Stimulated activated CD4-positive, alpha-beta T cell treated with anti-CD3 and anti-CD28 coated beads, Interleukin-4, amount 100 ng/mL, for 24 hours (primary cell): Measurements from ENCODE around the gene RASGRF1.
"Not testable (repeated sequence)": the region's sequence is repeated elsewhere in the genome, so short reads cannot be mapped to it uniquely, and the experiment has no call there.

Experiments used
- DNase-seq: peaks from one replicate; pipeline ENCODE4 v3.0.0-alpha.2; 2020

RASGRF1 gene

GRCh38 chr15:79035111-79035601 is 55.4 kb downstream of the RASGRF1 start:
- DNase-seq, result no peak

GRCh38 chr15:79034284-79034683 is 56.3 kb downstream of the RASGRF1 start:
- DNase-seq, result no peak

DNA sequence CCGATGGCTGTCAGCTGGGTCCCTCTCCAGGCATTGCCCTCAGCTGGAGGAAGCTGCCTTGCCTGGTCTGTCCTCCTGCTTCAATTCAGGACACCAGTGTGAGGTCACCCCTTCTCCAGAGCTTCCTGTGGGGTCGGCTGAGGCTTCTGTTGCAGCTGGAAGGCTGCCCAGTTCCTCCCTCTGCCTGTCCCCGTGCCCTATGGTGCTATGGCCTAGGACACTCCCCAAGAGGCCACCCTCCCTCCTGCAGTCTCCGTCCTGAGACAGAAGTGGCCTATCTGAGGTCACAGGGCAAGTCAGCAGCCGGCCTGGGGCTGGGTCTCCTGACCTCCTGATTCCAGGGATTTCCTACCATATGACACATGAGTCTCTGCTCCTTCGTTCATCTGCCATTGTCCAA is 57.9 kb downstream of the RASGRF1 start:
- no peak for DNase-seq

GRCh38 chr15:79031821-79032220 is 58.8 kb downstream of the RASGRF1 start:
- no peak for DNase-seq

- no peak for DNase-seq
Observed at GRCh38 chr15:79031201-79031600, 59.4 kb downstream of the RASGRF1 start.

DNA sequence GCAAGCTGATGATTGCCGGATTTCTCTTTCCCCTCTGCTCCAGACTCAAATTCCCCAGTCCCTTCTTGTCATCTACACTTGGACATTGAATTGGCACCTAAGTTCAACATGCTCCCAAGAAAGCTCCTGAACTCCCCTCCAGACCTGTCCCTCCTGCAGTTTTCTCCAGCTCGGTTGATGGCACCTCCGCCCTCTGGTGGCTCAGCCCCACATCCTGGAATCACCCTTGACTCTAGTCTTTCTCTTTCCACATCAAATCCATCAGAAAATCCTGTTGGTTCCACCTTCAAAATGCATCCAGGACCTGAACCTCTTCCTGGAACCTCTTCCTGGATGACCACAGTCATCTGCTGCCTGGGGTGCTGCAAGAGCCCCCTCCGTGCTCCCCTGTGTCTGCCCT is 60.1 kb downstream of the RASGRF1 start:
- DNase-seq, result no peak

- DNase-seq, result peak; percentile 9
Observed at GRCh38 chr15:79028411-79028964, 62.1 kb downstream of the RASGRF1 start.

DNA sequence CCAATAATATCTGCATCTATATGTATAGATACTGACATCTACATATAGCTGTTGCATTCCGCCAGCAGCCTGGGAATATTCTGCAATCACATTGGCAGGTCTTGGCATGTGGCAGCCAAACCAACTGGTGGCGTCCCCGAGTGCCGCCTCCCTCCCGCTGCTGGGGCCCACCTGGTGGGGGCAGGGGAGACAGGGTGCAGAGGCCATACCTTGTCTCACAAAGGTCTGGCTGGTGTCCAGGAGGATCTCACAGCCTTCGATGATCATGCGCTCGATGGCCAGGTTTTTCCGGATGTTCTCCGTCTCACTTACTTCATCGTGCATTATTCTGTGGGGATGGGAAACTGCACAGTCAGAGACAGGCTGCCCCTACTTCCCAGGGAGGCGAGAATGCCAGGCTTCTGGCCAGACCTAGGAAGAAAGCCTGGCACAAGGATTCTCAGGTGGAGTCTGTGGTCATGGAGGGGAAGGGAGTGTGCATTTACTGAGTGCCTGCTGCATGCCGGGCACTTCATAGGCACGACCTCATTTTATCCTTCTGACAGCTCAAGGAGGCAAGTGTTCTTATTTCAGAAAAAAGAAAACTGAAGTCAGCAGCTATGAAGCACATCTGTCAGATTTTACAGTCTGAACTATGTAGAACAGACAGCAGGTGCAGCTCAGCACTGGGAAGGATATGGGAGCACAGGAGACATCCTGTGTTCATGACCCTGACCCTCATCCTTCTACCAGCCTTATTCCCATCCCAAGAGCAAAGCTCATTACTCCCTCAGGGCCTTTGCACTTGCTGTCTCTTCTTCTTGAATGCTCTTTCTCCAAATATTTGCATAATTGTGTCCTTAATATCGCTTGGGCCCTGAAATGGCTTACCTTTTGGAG is 62.8 kb downstream of the RASGRF1 start:
- no peak for DNase-seq

GRCh38 chr15:79025802-79026201 is 64.8 kb downstream of the RASGRF1 start:
- no peak for DNase-seq

GRCh38 chr15:79025201-79025600 is 65.4 kb downstream of the RASGRF1 start:
- DNase-seq, result no peak

- not testable (repeated sequence) for DNase-seq
Observed at GRCh38 chr15:79024493-79024892, 66.1 kb downstream of the RASGRF1 start.

- no peak for DNase-seq
Observed at GRCh38 chr15:79023918-79024317, 66.7 kb downstream of the RASGRF1 start.

DNA sequence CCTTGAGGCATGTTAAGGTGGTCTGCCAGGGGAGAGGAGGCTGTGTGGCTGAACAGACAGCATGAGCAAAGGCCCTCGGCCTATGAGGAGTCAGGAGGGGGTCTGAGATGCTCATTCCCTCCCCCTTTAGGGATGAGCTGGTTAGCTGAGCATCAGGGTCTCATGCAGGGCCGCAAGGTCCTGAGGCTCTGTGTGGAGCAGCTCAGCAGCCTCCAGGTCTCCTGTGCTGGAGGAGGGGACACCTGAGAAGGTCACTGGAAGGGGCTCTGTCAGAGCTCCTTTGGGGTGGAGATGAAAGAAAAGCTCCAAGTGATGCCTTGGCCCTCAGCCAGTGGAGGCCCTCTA is 67.1 kb downstream of the RASGRF1 start:
- DNase-seq, result no peak

GRCh38 chr15:79018960-79019359 is 71.6 kb downstream of the RASGRF1 start:
- DNase-seq, result no peak

- no peak for DNase-seq
Observed at GRCh38 chr15:79017953-79018352, 72.6 kb downstream of the RASGRF1 start.

DNA sequence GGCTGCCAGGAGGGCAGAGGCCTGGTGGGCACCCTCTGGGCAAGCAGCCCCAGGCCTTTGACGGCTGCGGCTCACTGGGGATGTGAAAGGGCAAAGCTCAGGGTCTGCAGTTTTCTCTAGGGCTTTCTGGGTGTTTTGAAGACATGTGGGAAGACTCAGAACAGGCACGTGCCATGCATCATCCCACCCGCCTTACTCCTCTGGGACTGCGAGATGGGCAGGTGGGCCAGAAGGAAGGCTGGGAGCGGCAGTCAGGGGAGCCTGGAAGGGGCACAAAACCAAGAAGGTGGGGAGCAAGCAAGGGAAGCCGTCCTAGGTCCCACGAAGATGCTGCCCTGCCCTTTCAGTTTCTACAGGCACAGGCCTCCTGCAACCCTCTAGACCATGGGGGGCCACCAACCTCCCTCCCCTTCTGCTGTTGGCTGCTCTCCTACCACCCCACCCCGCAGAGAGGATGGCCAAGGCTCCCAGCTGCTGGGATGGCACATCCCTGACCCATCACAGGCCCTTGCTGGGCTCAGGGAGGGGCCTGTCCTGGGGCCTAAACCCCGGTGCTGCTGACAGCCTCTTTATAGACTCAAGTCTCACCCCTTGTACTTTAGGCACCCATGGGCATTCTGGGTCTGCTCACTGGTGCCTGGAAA is 73.9 kb downstream of the RASGRF1 start:
- DNase-seq, result no peak

- DNase-seq, result no peak
Observed at GRCh38 chr15:79015416-79015815, 75.2 kb downstream of the RASGRF1 start.

- no peak for DNase-seq
Observed at GRCh38 chr15:79010278-79010677, 80.3 kb downstream of the RASGRF1 start.

DNA sequence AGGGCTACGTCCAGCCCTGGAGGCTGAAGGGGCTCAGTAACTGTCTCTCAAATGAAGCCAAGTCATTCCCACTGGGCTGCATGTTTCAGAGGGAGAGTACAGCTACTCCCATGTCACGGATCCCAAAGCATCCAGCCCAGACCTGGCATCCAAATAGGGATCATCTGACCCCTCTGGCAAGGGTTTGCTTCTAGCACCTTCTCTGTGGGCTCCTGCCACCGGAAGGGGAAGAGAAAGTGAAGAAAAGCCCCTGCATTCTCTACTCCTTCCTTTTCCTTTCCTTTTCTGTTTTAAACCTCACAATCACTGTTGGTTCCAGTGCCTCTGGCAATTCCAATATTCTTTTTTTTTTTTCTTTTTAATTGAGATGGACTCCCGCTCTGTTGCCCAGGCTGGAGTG is 81.2 kb downstream of the RASGRF1 start:
- DNase-seq, result no peak

DNA sequence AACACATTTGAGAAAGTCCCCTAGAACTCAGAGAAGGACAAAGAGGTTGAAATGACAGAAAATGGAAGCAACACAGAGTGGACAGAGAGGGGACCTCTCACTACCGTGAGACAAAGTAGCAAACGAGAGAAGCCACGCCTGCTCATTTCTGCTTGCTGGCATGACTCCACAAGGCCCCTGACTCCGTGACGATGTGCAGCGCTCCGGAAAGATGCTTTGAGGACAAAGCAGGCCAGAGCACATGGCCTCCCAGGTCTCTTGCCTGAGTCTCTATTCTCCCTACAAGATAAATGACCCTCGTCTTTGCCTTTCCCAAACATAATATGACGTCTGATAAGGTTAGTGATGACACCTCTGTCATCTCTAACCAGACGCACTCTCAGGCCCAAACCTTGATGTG is 81.9 kb downstream of the RASGRF1 start:
- no peak for DNase-seq

DNA sequence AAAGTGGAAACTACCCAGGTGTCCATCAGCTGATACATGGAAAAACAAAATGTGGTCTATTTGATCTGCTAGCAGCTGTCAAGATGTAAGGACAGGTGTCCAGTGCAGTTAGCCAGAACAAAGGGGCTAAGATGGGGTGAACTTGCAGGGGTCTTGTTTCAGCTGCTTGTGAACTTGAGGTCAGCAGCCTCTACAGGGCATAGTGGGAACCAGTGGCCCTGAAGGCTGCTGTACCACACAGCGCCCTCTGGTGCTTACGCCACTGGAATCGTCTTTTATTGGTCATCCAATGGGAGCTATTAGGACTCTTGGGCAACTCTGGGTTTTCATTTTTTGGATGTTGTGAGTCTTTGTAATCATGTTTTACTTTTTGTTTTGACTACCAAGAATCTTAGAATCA is 83.5 kb downstream of the RASGRF1 start:
- no peak for DNase-seq

- DNase-seq, result no peak
Observed at GRCh38 chr15:79006071-79006470, 84.5 kb downstream of the RASGRF1 start.

DNA sequence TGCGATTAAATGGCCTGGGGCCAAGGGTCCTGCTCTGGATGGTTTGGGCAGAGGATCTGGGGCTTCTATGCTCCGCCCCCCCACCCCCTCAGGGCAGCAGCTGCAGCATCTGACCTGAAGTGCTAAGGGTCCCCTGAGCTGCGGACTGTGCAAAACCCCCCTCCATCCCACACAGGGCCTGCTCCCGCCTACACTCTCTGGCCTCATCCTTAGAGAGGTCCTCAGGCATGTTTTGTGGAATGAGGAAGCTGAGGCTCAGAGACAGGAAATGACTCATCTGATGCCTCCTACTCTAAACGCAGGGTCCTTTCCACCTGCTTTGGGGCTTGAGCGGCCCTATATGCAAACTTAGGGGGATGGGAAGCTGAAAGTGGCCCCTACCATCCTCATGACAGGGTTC is 86.2 kb downstream of the RASGRF1 start:
- DNase-seq, result no peak

GRCh38 chr15:79003896-79004295 is 86.7 kb downstream of the RASGRF1 start:
- no peak for DNase-seq
